DND-41 (cell line): Measurements from ENCODE around the gene EXOC3L4.
"Not testable (repeated sequence)": the region's sequence is repeated elsewhere in the genome, so short reads cannot be mapped to it uniquely, and the experiment has no call there.

Source experiments
- CTCF ChIP-seq: IDR thresholded peaks from 2 replicates; pipeline ENCODE4 v1.5.1; 2012; ENCODE audit warnings: borderline replicate concordance, low read length, moderate library complexity, mild to moderate bottlenecking; ENCODE audit not compliant: poor library complexity, severe bottlenecking; ENCODE audit errors: extremely low read depth
- EZH2 ChIP-seq: IDR thresholded peaks from 3 replicates; pipeline ENCODE4 v1.6.1; 2012; ENCODE audit warnings: borderline replicate concordance, low read depth, mild to moderate bottlenecking, moderate library complexity, low read length, inconsistent platforms; ENCODE audit not compliant: severe bottlenecking

GRCh38 chr14:103119527-103119926 is 25.0 kb downstream of the EXOC3L4 start:
- not testable (repeated sequence) for TF ChIP-seq CTCF, EZH2
